ENCODE data around the gene CSTF1. TPM values are rescaled to one million over a fixed set of nuclear protein-coding genes. Genes with fewer than 3 reads are reported as not detected.

CSTF1 gene
- total and polyA plus RNA-seq, 2 of the 4 experiments (the other 2 are of a cell fraction) = 48.8 to 105 TPM

DNA sequence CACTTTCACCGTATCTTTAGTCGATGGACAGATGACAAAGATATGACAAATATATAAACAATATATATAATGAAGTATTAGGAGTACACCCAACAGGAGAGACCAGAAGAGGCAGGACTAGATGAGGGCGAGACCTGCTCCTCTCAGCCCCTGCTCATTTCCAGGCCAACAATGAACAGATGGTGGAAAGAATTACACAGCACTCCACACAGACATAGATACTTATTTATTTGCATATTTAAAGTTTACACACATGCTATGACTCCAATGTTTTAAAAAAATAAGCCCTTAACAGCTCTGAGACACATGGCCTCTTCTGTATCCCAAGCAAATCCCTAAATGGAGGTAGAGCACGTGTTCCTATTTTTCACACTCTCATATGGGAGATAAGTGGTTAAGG is 23.3 kb upstream of the CSTF1 start:
- POLR2A ChIA-PET (ENCODE audit: unreplicated experiment) = no interaction called here
- Histone ChIP-seq H3K9me3 (ENCODE audit: control insufficient read depth, insufficient read depth, low read length) (no peaks in the 10 kb centered on the region), H2AFZ (replicated peaks; ENCODE audit: low read length, poor library complexity) (no peak overlapping the region), H2AK5ac (ENCODE audit: low read depth, low read length) (no peak overlapping the region), H2BK20ac (ENCODE audit: low read depth, low read length) (no peak overlapping the region), H4K5ac (ENCODE audit: low read depth, low read length) (no peak overlapping the region), H3K4ac (ENCODE audit: low read depth, low read length) (no peak overlapping the region), H3K4me1 (ENCODE audit: control insufficient read depth, insufficient read depth, low read length) (no peaks in the 10 kb centered on the region), H4K20me1 (ENCODE audit: insufficient read depth, low read length) (no peaks in the 10 kb centered on the region), H2AK9ac (replicated peaks; ENCODE audit: low read depth, low read length, poor library complexity) (no peak overlapping the region), H3K9me1 (ENCODE audit: insufficient read depth, low read length) (peaks cover 8% of the 10 kb centered on the region), H3K4me3 (ENCODE audit: insufficient read depth, low read depth, low read length) (no peak overlapping the region), H3K23ac (ENCODE audit: low read depth, low read length) (no peak overlapping the region), H2BK15ac (ENCODE audit: low read depth, low read length) (no peak overlapping the region), H4K91ac (ENCODE audit: insufficient read depth, low read depth, low read length) (no peak overlapping the region), H3K56ac (ENCODE audit: extremely low read depth, insufficient read depth, low read length) (no peak overlapping the region), H2BK5ac (ENCODE audit: low read depth, low read length, poor library complexity, severe bottlenecking) (no peak overlapping the region), H3K4me2 (ENCODE audit: low read depth, low read length) (no peak overlapping the region), H3K27ac (ENCODE audit: insufficient read depth, low read length) (no peak overlapping the region), H3K36me3 (ENCODE audit: control insufficient read depth, insufficient read depth, low read length) (peaks cover 25% of the 10 kb centered on the region), H3K79me1 (ENCODE audit: low read depth in 1 of 2, low read length in 2 of 2) (peaks cover 19 to 27% of the 10 kb centered on the region in 2 experiments), H3K9ac (ENCODE audit: low read depth, low read length) (no peak overlapping the region), H3K18ac (ENCODE audit: low read depth, low read length) (no peak overlapping the region), H4K8ac (ENCODE audit: low read depth in 2 of 2, low read length in 2 of 2) (no peak overlapping the region), H2BK120ac (ENCODE audit: low read depth, low read length) (no peak overlapping the region), H3K27me3 (ENCODE audit: control insufficient read depth, insufficient read depth, low read length) (no peaks in the 10 kb centered on the region), H3K14ac (replicated peaks; ENCODE audit: low read depth, low read length) (no peak overlapping the region)
- DNase-seq (no peak), ATAC-seq (ENCODE audit: low read depth) (no peak)
- in situ Hi-C loops (cut with MboI; ENCODE audit: low sequenced_read_pairs) (loop anchor here (25.0 kb wide), 1 partner anchor 418 kb away; no protein-coding TSS in a partner anchor), intact Hi-C loops (cut with micrococcal nuclease) (no loop called here), dilution Hi-C loops (cut with HindIII; ENCODE audit: low sequenced_read_pairs, unreplicated experiment) (no loop called here)
- TF ChIP-seq, protein P1, sequence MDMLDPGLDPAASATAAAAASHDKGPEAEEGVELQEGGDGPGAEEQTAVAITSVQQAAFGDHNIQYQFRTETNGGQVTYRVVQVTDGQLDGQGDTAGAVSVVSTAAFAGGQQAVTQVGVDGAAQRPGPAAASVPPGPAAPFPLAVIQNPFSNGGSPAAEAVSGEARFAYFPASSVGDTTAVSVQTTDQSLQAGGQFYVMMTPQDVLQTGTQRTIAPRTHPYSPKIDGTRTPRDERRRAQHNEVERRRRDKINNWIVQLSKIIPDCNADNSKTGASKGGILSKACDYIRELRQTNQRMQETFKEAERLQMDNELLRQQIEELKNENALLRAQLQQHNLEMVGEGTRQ (IDR thresholded peaks at IDR 0.05; ENCODE audit: low read depth, low read length) = no peak
- TF ChIP-seq, protein P2, sequence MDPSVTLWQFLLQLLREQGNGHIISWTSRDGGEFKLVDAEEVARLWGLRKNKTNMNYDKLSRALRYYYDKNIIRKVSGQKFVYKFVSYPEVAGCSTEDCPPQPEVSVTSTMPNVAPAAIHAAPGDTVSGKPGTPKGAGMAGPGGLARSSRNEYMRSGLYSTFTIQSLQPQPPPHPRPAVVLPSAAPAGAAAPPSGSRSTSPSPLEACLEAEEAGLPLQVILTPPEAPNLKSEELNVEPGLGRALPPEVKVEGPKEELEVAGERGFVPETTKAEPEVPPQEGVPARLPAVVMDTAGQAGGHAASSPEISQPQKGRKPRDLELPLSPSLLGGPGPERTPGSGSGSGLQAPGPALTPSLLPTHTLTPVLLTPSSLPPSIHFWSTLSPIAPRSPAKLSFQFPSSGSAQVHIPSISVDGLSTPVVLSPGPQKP (IDR thresholded peaks at IDR 0.05; ENCODE audit: borderline replicate concordance, low read depth, low read length) = no peak
- no peak for TF ChIP-seq NFE2L2 (IDR thresholded peaks at IDR 0.05; ENCODE audit: low read depth, low read length)
- TF ChIP-seq RCOR1 (IDR thresholded peaks at IDR 0.05; ENCODE audit: insufficient replicate concordance, low read length) = no peak
- BruUV-seq (replicated peaks) = no TSS peak
- no CpG with 5 or more reads among the region's 4 CpGs for WGBS, 2 experiments (ENCODE audit: extremely low coverage in 2 of 2, insufficient read length in 1 of 2)
- CTCF ChIA-PET = interaction anchor here (1.2 kb wide), 1 partner anchor 12 kb away, joined by 3 read pairs; no protein-coding TSS in a partner anchor
